HG02678 (cell line): ENCODE data around the gene TBC1D22A.

ENCODE experiments used
- ATAC-seq: cut with Tn5 transposase; IDR thresholded peaks from one replicate; pipeline ENCODE4 v1.9.1; 2021; ENCODE audit warnings: mild to moderate bottlenecking, moderate library complexity; ENCODE audit not compliant: unreplicated experiment

Gene TBC1D22A

GRCh38 chr22:46853191-46853590, 90.7 kb downstream of the TBC1D22A start:
- ATAC-seq: no peak

GRCh38 chr22:46854125-46854870, 91.8 kb downstream of the TBC1D22A start:
- ATAC-seq: no peak

GRCh38 chr22:46855681-46856080, 93.2 kb downstream of the TBC1D22A start:
- ATAC-seq: no peak

- ATAC-seq: no peak
Measured at GRCh38 chr22:46856661-46857060, 94.2 kb downstream of the TBC1D22A start.

- ATAC-seq: no peak
Measured at GRCh38 chr22:46857142-46857884, 94.9 kb downstream of the TBC1D22A start.

GRCh38 chr22:46857885-46858143, 95.4 kb downstream of the TBC1D22A start:
- ATAC-seq: no peak

- no peak for ATAC-seq
Measured at GRCh38 chr22:46858181-46858771, 95.8 kb downstream of the TBC1D22A start.

- no peak for ATAC-seq
Measured at GRCh38 chr22:46860562-46860961, 98.1 kb downstream of the TBC1D22A start.

- ATAC-seq: no peak
Measured at GRCh38 chr22:46861468-46862367, 99.3 kb downstream of the TBC1D22A start.

- no peak for ATAC-seq
Measured at GRCh38 chr22:46862418-46863324, 100.2 kb downstream of the TBC1D22A start.

GRCh38 chr22:46863794-46864193, 101.3 kb downstream of the TBC1D22A start:
- ATAC-seq: no peak

GRCh38 chr22:46864314-46865051, 102.0 kb downstream of the TBC1D22A start:
- ATAC-seq: no peak

- ATAC-seq: no peak
Measured at GRCh38 chr22:46865052-46865434, 102.6 kb downstream of the TBC1D22A start.

- no peak for ATAC-seq
Measured at GRCh38 chr22:46865642-46866041, 103.2 kb downstream of the TBC1D22A start.

GRCh38 chr22:46866591-46866990, 104.1 kb downstream of the TBC1D22A start:
- ATAC-seq: no peak

GRCh38 chr22:46867106-46867505, 104.7 kb downstream of the TBC1D22A start:
- no peak for ATAC-seq

- no peak for ATAC-seq
Measured at GRCh38 chr22:46869329-46869728, 106.9 kb downstream of the TBC1D22A start.

- ATAC-seq: no peak
Measured at GRCh38 chr22:46869831-46870441, 107.5 kb downstream of the TBC1D22A start.

- no peak for ATAC-seq
Measured at GRCh38 chr22:46871826-46872225, 109.4 kb downstream of the TBC1D22A start.
